HL-60 (cell line): ENCODE results near the gene MTHFD1L.

ENCODE experiments used
- CTCF ChIP-seq: IDR thresholded peaks from one replicate; pipeline ENCODE4 v1.5.1; 2011; ENCODE audit warnings: low read length, control low read depth, inconsistent platforms; ENCODE audit not compliant: insufficient read depth
- POLR2AphosphoS5 ChIP-seq: IDR thresholded peaks from 2 replicates; pipeline ENCODE4 v1.6.1; 2012; ENCODE audit warnings: low read depth
- REST ChIP-seq: IDR thresholded peaks from 2 replicates; pipeline ENCODE4 v1.6.1; 2012; ENCODE audit warnings: low read depth; ENCODE audit not compliant: insufficient replicate concordance

GRCh38 chr6:151018911-151019782, 153.6 kb downstream of the MTHFD1L start:
- TF ChIP-seq CTCF (no peak), REST (no peak), POLR2AphosphoS5 (no peak)
